SK-N-SH (cell line): ENCODE data around the gene THEM4.

Experiments used
- EP300 ChIP-seq, 2 experiments: IDR thresholded peaks; 2 replicates each; pipeline versions ENCODE4 v1.4.0 to v1.6.1; 2012; ENCODE audit warnings: borderline replicate concordance in 1 of 2, low read depth in 1 of 2, low read length in 1 of 2
- FOXJ3 ChIP-seq: sonication (generic); formaldehyde crosslinking; IDR thresholded peaks from 2 replicates; pipeline ENCODE4 v1.5.1; 2020; ENCODE audit warnings: mild to moderate bottlenecking, missing genetic modification reagents
- IRF3 ChIP-seq: fragments of 150-350 bp; IDR thresholded peaks from 2 replicates; pipeline ENCODE4 v1.6.1; 2016; ENCODE audit warnings: mild to moderate bottlenecking, low read depth, low read length
- NRF1 ChIP-seq: IDR thresholded peaks from 2 replicates; pipeline ENCODE4 v1.6.1; 2012; ENCODE audit warnings: low read depth, mild to moderate bottlenecking, low read length
- POLR2AphosphoS5 ChIP-seq: IDR thresholded peaks from 2 replicates; pipeline ENCODE4 v1.6.1; 2012; ENCODE audit warnings: low read depth, low read length
- RAD21 ChIP-seq: IDR thresholded peaks from 2 replicates; pipeline ENCODE4 v1.6.1; 2012; ENCODE audit warnings: mild to moderate bottlenecking, low read length
- SMC3 ChIP-seq: IDR thresholded peaks from 2 replicates; pipeline ENCODE4 v1.6.1; 2012; ENCODE audit warnings: low read depth, low read length, improper control_type of control experiment
- TF ChIP-seq, protein P1 (sequence below): fragments of 200-600 bp; sonication (generic); IDR thresholded peaks from 2 replicates; pipeline ENCODE4 v1.6.1; 2017; ENCODE audit warnings: antibody characterized with exemption, mild to moderate bottlenecking, moderate library complexity
- TF ChIP-seq, protein P2 (sequence below): IDR thresholded peaks from 2 replicates; pipeline ENCODE4; 2012
- TF ChIP-seq, protein P3 (sequence below): IDR thresholded peaks from 2 replicates; pipeline ENCODE4 v1.4.0; 2012; ENCODE audit warnings: low read depth

GRCh38 chr1:151947140-151947539 is 37.8 kb upstream of the THEM4 start:
- no peak for TF ChIP-seq RAD21
- TF ChIP-seq, protein P1, sequence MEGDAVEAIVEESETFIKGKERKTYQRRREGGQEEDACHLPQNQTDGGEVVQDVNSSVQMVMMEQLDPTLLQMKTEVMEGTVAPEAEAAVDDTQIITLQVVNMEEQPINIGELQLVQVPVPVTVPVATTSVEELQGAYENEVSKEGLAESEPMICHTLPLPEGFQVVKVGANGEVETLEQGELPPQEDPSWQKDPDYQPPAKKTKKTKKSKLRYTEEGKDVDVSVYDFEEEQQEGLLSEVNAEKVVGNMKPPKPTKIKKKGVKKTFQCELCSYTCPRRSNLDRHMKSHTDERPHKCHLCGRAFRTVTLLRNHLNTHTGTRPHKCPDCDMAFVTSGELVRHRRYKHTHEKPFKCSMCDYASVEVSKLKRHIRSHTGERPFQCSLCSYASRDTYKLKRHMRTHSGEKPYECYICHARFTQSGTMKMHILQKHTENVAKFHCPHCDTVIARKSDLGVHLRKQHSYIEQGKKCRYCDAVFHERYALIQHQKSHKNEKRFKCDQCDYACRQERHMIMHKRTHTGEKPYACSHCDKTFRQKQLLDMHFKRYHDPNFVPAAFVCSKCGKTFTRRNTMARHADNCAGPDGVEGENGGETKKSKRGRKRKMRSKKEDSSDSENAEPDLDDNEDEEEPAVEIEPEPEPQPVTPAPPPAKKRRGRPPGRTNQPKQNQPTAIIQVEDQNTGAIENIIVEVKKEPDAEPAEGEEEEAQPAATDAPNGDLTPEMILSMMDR = no peak
- TF ChIP-seq, protein P2, sequence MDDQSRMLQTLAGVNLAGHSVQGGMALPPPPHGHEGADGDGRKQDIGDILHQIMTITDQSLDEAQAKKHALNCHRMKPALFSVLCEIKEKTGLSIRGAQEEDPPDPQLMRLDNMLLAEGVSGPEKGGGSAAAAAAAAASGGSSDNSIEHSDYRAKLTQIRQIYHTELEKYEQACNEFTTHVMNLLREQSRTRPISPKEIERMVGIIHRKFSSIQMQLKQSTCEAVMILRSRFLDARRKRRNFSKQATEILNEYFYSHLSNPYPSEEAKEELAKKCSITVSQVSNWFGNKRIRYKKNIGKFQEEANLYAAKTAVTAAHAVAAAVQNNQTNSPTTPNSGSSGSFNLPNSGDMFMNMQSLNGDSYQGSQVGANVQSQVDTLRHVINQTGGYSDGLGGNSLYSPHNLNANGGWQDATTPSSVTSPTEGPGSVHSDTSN = no peak
- TF ChIP-seq EP300 (IDR thresholded peaks at IDR 0.05; ENCODE audit: borderline replicate concordance in 1 of 2, low read depth in 1 of 2, low read length in 1 of 2) = no peak
- TF ChIP-seq POLR2AphosphoS5 = no peak
- no peak for TF ChIP-seq NRF1
- no peak for TF ChIP-seq IRF3
- TF ChIP-seq FOXJ3 (CRISPR knock-in tag) = no peak
- TF ChIP-seq, protein P3, sequence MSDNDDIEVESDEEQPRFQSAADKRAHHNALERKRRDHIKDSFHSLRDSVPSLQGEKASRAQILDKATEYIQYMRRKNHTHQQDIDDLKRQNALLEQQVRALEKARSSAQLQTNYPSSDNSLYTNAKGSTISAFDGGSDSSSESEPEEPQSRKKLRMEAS = no peak
- no peak for TF ChIP-seq SMC3
